ENCODE data around the gene FERMT3. TPM values are rescaled to one million over a fixed set of nuclear protein-coding genes. Genes with fewer than 3 reads are reported as not detected.

Gene FERMT3
- total and polyA plus RNA-seq, 2 of the 13 experiments (the other 11 are each of a cell fraction or from before 2014, with no cell fraction given), result 0.29 TPM; not detected in 1

GRCh38 chr11:64220798-64221197 is 14.3 kb downstream of the FERMT3 start:
- no peaks in the 10 kb centered on the region for H4K20me1 ChIP-seq (ENCODE audit: insufficient read depth, low read length)
- no peak for ATAC-seq
- H3K79me2 ChIP-seq (ENCODE audit: insufficient read depth, low read length), result no peaks in the 10 kb centered on the region
- no peak overlapping the region for H3K27ac ChIP-seq (ENCODE audit: extremely low read length, insufficient read depth, low read length)
- WGBS (ENCODE audit: low lambda C conversion rate), result no CpG with 5 or more reads among the region's 14 CpGs
- CTCF ChIA-PET (ENCODE audit: low intra/inter-chr PET ratio, low total read pairs), result no interaction called here
- in situ Hi-C loops (cut with HindIII; ENCODE audit: extremely low pct_ligation_motif_present, low pct_unique_long_range_greater_than_20kb), result no loop called here
- BruUV-seq (replicated peaks), result no TSS peak
- intact Hi-C loops (cut with micrococcal nuclease; ENCODE audit: unreplicated experiment), result no loop called here
- peaks cover 32% of the 10 kb centered on the region for H3K4me1 ChIP-seq (ENCODE audit: insufficient read depth, low read length)
- no peaks in the 10 kb centered on the region for H3K27me3 ChIP-seq (ENCODE audit: control insufficient read depth in 1 of 2, insufficient read depth in 2 of 2, low read length in 2 of 2)
- POLR2A ChIA-PET, result no interaction called here
- TF ChIP-seq ZNF572 (CRISPR knock-in tag; IDR thresholded peaks at IDR 0.05), result no peak
- TF ChIP-seq ZNF44 (CRISPR knock-in tag; IDR thresholded peaks at IDR 0.05), result no peak
- TF ChIP-seq ZNF235 (CRISPR knock-in tag; IDR thresholded peaks at IDR 0.05; ENCODE audit: borderline replicate concordance), result no peak
- TF ChIP-seq HINFP (CRISPR knock-in tag; IDR thresholded peaks at IDR 0.05; ENCODE audit: low read depth), result no peak
- TF ChIP-seq AGO1 (IDR thresholded peaks at IDR 0.05; ENCODE audit: low read depth, low read length, poor library complexity, severe bottlenecking), result peak; percentile 7
- no peak for TF ChIP-seq KDM4B (CRISPR knock-in tag; IDR thresholded peaks at IDR 0.05)
- TF ChIP-seq ZFX (CRISPR knock-in tag; IDR thresholded peaks at IDR 0.05; ENCODE audit: low read depth), result no peak
- no peak for TF ChIP-seq NFE2 (CRISPR knock-in tag; IDR thresholded peaks at IDR 0.05)
- TF ChIP-seq HNRNPL (IDR thresholded peaks at IDR 0.05; ENCODE audit: low read depth, low read length), result peak; percentile 69; the same call in 1 of the 2 replicates
- no peak for TF ChIP-seq HMGXB4 (CRISPR knock-in tag; IDR thresholded peaks at IDR 0.05; ENCODE audit: borderline replicate concordance in 1 of 2, low read depth in 1 of 2)
- TF ChIP-seq AGO2 (optimal IDR thresholded peaks at IDR 0.05; ENCODE audit: low read depth, low read length), result peak; percentile 66
- no peak for TF ChIP-seq ZSCAN12 (CRISPR knock-in tag; IDR thresholded peaks at IDR 0.05)
- TF ChIP-seq ZNF333 (CRISPR knock-in tag; IDR thresholded peaks at IDR 0.05; ENCODE audit: borderline replicate concordance), result no peak
- no peak overlapping the region for H2AFZ ChIP-seq (ENCODE audit: low read length)
- no peaks in the 10 kb centered on the region for H3K9me3 ChIP-seq (ENCODE audit: low read length)
- FAIRE-seq, result no peak
- no peak for DNase-seq (ENCODE audit: low spot score)
- no peak overlapping the region for H3K4me2 ChIP-seq (ENCODE audit: low read depth, low read length)
- no peak overlapping the region for H3K9ac ChIP-seq (ENCODE audit: insufficient read depth, low read depth, low read length)
- H3K4me3 ChIP-seq (replicated peaks in 1 of 3; ENCODE audit: insufficient read depth in 1 of 3, low read depth in 2 of 3, low read length in 3 of 3), result no peak overlapping the region
- peaks cover 0 to 3% of the 10 kb centered on the region in 2 experiments; a peak in 2 of 5 replicates for H3K36me3 ChIP-seq (replicated peaks in 1 of 2; ENCODE audit: control insufficient read depth in 1 of 2, insufficient read depth in 2 of 2, low read length in 2 of 2)
